H9 (cell line): ENCODE data around the gene ZNF135. TPM values are rescaled to one million over a fixed set of nuclear protein-coding genes. Genes with fewer than 3 reads are reported as not detected.

ENCODE experiments used
- DNase-seq: peaks from one replicate; pipeline ENCODE4 v3.0.0-alpha.2; 2017
- H2AFZ ChIP-seq: one replicate; pipeline ENCODE4 v1.6.1; 2013; ENCODE audit warnings: mild to moderate bottlenecking, low read length, control low read depth, moderate library complexity
- H2AK5ac ChIP-seq: 2 replicates; pipeline ENCODE4 v1.6.1; 2013; ENCODE audit warnings: low read length, control low read depth, mixed read lengths; ENCODE audit not compliant: insufficient read length
- H2BK120ac ChIP-seq: one replicate; pipeline ENCODE4 v1.6.1; 2013; ENCODE audit warnings: low read depth, mild to moderate bottlenecking, low read length, control low read depth, inconsistent platforms; ENCODE audit not compliant: poor library complexity, severe bottlenecking
- H2BK12ac ChIP-seq: 2 replicates; pipeline ENCODE4 v1.6.1; 2013; ENCODE audit warnings: low read length, control low read depth, mixed read lengths, low read depth; ENCODE audit not compliant: insufficient read length
- H2BK15ac ChIP-seq: 2 replicates; pipeline ENCODE4 v1.6.1; 2013; ENCODE audit warnings: low read depth, low read length, control low read depth
- H2BK20ac ChIP-seq: one replicate; pipeline ENCODE4 v1.6.1; 2013; ENCODE audit warnings: low read depth, mild to moderate bottlenecking, low read length, control low read depth, inconsistent platforms; ENCODE audit not compliant: poor library complexity, severe bottlenecking
- H2BK5ac ChIP-seq: 2 replicates; pipeline ENCODE4 v1.6.1; 2013; ENCODE audit warnings: low read length, control low read depth, mixed read lengths; ENCODE audit not compliant: insufficient read length
- H3K14ac ChIP-seq: 2 replicates; pipeline ENCODE4 v1.6.1; 2013; ENCODE audit warnings: low read length, control low read depth; ENCODE audit not compliant: insufficient read depth
- H3K18ac ChIP-seq: 2 replicates; pipeline ENCODE4 v1.6.1; 2013; ENCODE audit warnings: low read depth, mild to moderate bottlenecking, mixed read lengths, low read length, control low read depth; ENCODE audit not compliant: insufficient read length
- H3K23ac ChIP-seq: 2 replicates; pipeline ENCODE4 v1.6.1; 2013; ENCODE audit warnings: low read length, control low read depth, mixed read lengths, low read depth; ENCODE audit not compliant: insufficient read length
- H3K23me2 ChIP-seq: 2 replicates; pipeline ENCODE4 v1.6.1; 2013; ENCODE audit warnings: low read depth, mild to moderate bottlenecking, mixed read lengths, low read length, control low read depth; ENCODE audit not compliant: insufficient read length, poor library complexity, severe bottlenecking
- H3K27ac ChIP-seq: 2 replicates; pipeline ENCODE4 v1.5.1; 2013; ENCODE audit warnings: low read length, control low read depth, mixed read lengths, low read depth; ENCODE audit not compliant: insufficient read length
- H3K27me3 ChIP-seq: 2 replicates; pipeline ENCODE4 v1.6.1; 2013; ENCODE audit warnings: low read length, control low read depth, inconsistent platforms; ENCODE audit not compliant: insufficient read depth
- H3K4ac ChIP-seq: 2 replicates; pipeline ENCODE4 v1.6.1; 2013; ENCODE audit warnings: low read depth, mild to moderate bottlenecking, control low read depth, inconsistent platforms, low read length, moderate library complexity
- H3K4me1 ChIP-seq: 2 replicates; pipeline ENCODE4 v1.6.1; 2013; ENCODE audit warnings: low read length, control low read depth, inconsistent platforms; ENCODE audit not compliant: insufficient read depth
- H3K4me2 ChIP-seq: 2 replicates; pipeline ENCODE4 v1.6.1; 2013; ENCODE audit warnings: low read length, control low read depth, mixed read lengths; ENCODE audit not compliant: insufficient read length, insufficient read depth
- H3K56ac ChIP-seq: 2 replicates; pipeline ENCODE4 v1.6.1; 2013; ENCODE audit warnings: low read depth, mild to moderate bottlenecking, mixed read lengths, low read length, control low read depth; ENCODE audit not compliant: insufficient read length
- H3K79me1 ChIP-seq: 2 replicates; pipeline ENCODE4 v1.6.1; 2013; ENCODE audit warnings: low read depth, mild to moderate bottlenecking, moderate library complexity, low read length, control low read depth, inconsistent platforms; ENCODE audit not compliant: insufficient read depth, poor library complexity, severe bottlenecking
- H3K79me2 ChIP-seq: 2 replicates; pipeline ENCODE4 v1.6.1; 2013; ENCODE audit warnings: low read length, control low read depth, inconsistent platforms; ENCODE audit not compliant: insufficient read depth
- H3K9ac ChIP-seq: 2 replicates; pipeline ENCODE4 v1.6.1; 2013; ENCODE audit warnings: low read length, control low read depth, mixed read lengths; ENCODE audit not compliant: insufficient read length; ENCODE audit errors: extremely low read depth
- H3K9me3 ChIP-seq: one replicate; pipeline ENCODE4 v1.6.1; 2013; ENCODE audit warnings: low read depth, low read length, inconsistent platforms; ENCODE audit not compliant: control insufficient read depth
- H3T11ph ChIP-seq: one replicate; pipeline ENCODE4 v1.6.1; 2013; ENCODE audit warnings: mild to moderate bottlenecking, low read length, control low read depth, inconsistent platforms
- H4K20me1 ChIP-seq: one replicate; pipeline ENCODE4 v1.6.1; 2013; ENCODE audit not compliant: control insufficient read depth, insufficient read length, insufficient read depth
- H4K5ac ChIP-seq: 2 replicates; pipeline ENCODE4 v1.6.1; 2013; ENCODE audit warnings: low read depth, mild to moderate bottlenecking, mixed read lengths, low read length, control low read depth; ENCODE audit not compliant: insufficient read length
- H4K8ac ChIP-seq: replicated peaks from 2 replicates; pipeline ENCODE4 v1.6.1; 2013; ENCODE audit warnings: low read length, control low read depth, mixed read lengths, low read depth; ENCODE audit not compliant: insufficient read length
- H4K91ac ChIP-seq: 2 replicates; pipeline ENCODE4 v1.6.1; 2013; ENCODE audit warnings: low read depth, mild to moderate bottlenecking, moderate library complexity, mixed read lengths, low read length, control low read depth; ENCODE audit not compliant: insufficient read length
- H3K27ac Mint-ChIP-seq, 3 experiments: 2 replicates in 2 of 3; 3 replicates in 1 of 3; pipeline ENCODE4 v1.8.0; 2020 to 2021; ENCODE audit warnings: mixed read lengths in 3 of 3, mild to moderate bottlenecking in 1 of 3, moderate library complexity in 1 of 3
- H3K27me3 Mint-ChIP-seq: 2 replicates; pipeline ENCODE4 v1.8.0; 2021; ENCODE audit warnings: low read depth, mild to moderate bottlenecking, moderate library complexity, mixed read lengths
- H3K36me3 Mint-ChIP-seq, 3 experiments: 2 replicates in 2 of 3; 3 replicates in 1 of 3; pipeline ENCODE4 v1.8.0; 2020 to 2021; ENCODE audit warnings: low read depth in 3 of 3, mixed read lengths in 3 of 3; ENCODE audit not compliant: insufficient read depth in 1 of 3
- H3K4me1 Mint-ChIP-seq, 2 experiments: 2 replicates each; pipeline ENCODE4 v1.8.0; 2020; ENCODE audit warnings: mixed read lengths in 2 of 2
- H3K4me3 Mint-ChIP-seq, 2 experiments: 2 replicates in 1 of 2; 3 replicates in 1 of 2; pipeline ENCODE4 v1.8.0; 2020 to 2021; ENCODE audit warnings: mild to moderate bottlenecking in 2 of 2, mixed read lengths in 2 of 2, moderate library complexity in 1 of 2
- H3K9me3 Mint-ChIP-seq, 2 experiments: 2 replicates in 1 of 2; 3 replicates in 1 of 2; pipeline ENCODE4 v1.8.0; 2020; ENCODE audit warnings: mild to moderate bottlenecking in 2 of 2, mixed read lengths in 2 of 2, moderate library complexity in 1 of 2
- CTCF ChIP-seq: fragments of 200-600 bp; sonication (generic); conservative IDR thresholded peaks from 3 replicates; pipeline ENCODE4 v1.8.0; 2021; ENCODE audit warnings: antibody characterized with exemption, mild to moderate bottlenecking
- WGBS: extraction: QIAGEN DNeasy Blood & Tissue Kit; methylation state at CpG from one replicate; pipeline ENCODE4 v1.1.7; 2013; ENCODE audit warnings: missing lambda C conversion rate, low lambda C conversion rate, mixed read lengths; ENCODE audit not compliant: insufficient read length; ENCODE audit errors: extremely low coverage; 5-methylcytosine and 5-hydroxymethylcytosine counted together
- long read RNA-seq: library from polyadenylated mRNA; unstranded; transcript quantifications from one replicate; pipeline ENCODE4 v2.0.0, GENCODE V29; 2020
- total RNA-seq: library from RNA; stranded (reverse); gene quantifications from 2 replicates; pipeline ENCODE4 v1.2.1, GENCODE V29; 2021

ZNF135 gene
- 4.7 and 5.4 TPM in 2 replicates for total RNA-seq
- long read RNA-seq, partial matches to known transcripts = 14 of 26 reads
- long read RNA-seq, other reads (novel, unspliced or antisense) = 7 of 26 reads

GRCh38 chr19:58059003-58059670, at the start of gene ZNF135:
TSS of gene ZNF135 (plus strand) at chr19:58059282. CDS start at chr19:58060003, 721 bp downstream.
- H3K9me3 ChIP-seq = no peaks in the 10 kb centered on the region
- H3T11ph ChIP-seq = peak within 1 kb of the TSS; percentile 30
- peak within 1 kb of the TSS; percentile 45 for H3K4me2 ChIP-seq
- peak; percentile 92 for DNase-seq
- H3K9ac ChIP-seq = peak within 1 kb of the TSS; percentile 70
- H4K20me1 ChIP-seq = no peaks in the 10 kb centered on the region
- H4K91ac ChIP-seq = no peak within 1 kb of the TSS
- no peak within 1 kb of the TSS for H2BK5ac ChIP-seq
- peak within 1 kb of the TSS; percentile 13 for H2BK12ac ChIP-seq
- no peaks in the 10 kb centered on the region for H3K79me1 ChIP-seq
- H3K4me1 ChIP-seq = peaks cover 4% of the 10 kb centered on the region; the same call in 1 of the 2 replicates
- no peaks in the 10 kb centered on the region for H3K27me3 ChIP-seq
- no peak within 1 kb of the TSS for H2AFZ ChIP-seq
- H3K18ac ChIP-seq = peak within 1 kb of the TSS; percentile 94
- H3K4me3 Mint-ChIP-seq = peak within 1 kb of the TSS; percentile 73 to 74
- no peak within 1 kb of the TSS for H2AK5ac ChIP-seq
- WGBS = no CpG with 5 or more reads among the region's 62 CpGs
- H2BK120ac ChIP-seq = peak within 1 kb of the TSS; percentile 83
- H3K23me2 ChIP-seq = peaks cover 3% of the 10 kb centered on the region
- peak within 1 kb of the TSS; percentile 98 for H3K14ac ChIP-seq
- H3K79me2 ChIP-seq = no peaks in the 10 kb centered on the region
- TF ChIP-seq CTCF = no peak
- H3K27me3 Mint-ChIP-seq = peaks cover 15% of the 10 kb centered on the region
- no peak within 1 kb of the TSS; the same call in 1 of the 2 replicates for H3K4ac ChIP-seq
- peak within 1 kb of the TSS; percentile 42 for H3K27ac ChIP-seq
- no peak within 1 kb of the TSS for H2BK15ac ChIP-seq
- H3K4me1 Mint-ChIP-seq = peaks cover 10 to 20% of the 10 kb centered on the region in 2 experiments
- H3K23ac ChIP-seq = no peak within 1 kb of the TSS
- peak within 1 kb of the TSS; percentile 82 for H4K5ac ChIP-seq
- H3K56ac ChIP-seq = no peak within 1 kb of the TSS
- H2BK20ac ChIP-seq = no peak within 1 kb of the TSS
- peak within 1 kb of the TSS; percentile 94 to 98 (median 96) for H3K27ac Mint-ChIP-seq
- peaks cover 29 to 45% (median 35%) of the 10 kb centered on the region in 3 experiments for H3K36me3 Mint-ChIP-seq
- peaks cover 61 to 68% of the 10 kb centered on the region in 2 experiments for H3K9me3 Mint-ChIP-seq
- no peak within 1 kb of the TSS for H4K8ac ChIP-seq
